DMS53 treated with DMSO at 0.1 percent for 48 hours (cell line): Measurements from ENCODE around the gene POLR2J2.
A peak's percentile ranks its signal among the peaks of the same experiment; 100 is the strongest.
"Not testable (repeated sequence)": the region's sequence is repeated elsewhere in the genome, so short reads cannot be mapped to it uniquely, and the experiment has no call there.

ENCODE experiments used
- DNase-seq: peaks from one replicate; lab custom pipeline; 2025; ENCODE audit not compliant: unreplicated experiment; lab: John Stamatoyannopoulos, UW

POLR2J2 gene

DNA sequence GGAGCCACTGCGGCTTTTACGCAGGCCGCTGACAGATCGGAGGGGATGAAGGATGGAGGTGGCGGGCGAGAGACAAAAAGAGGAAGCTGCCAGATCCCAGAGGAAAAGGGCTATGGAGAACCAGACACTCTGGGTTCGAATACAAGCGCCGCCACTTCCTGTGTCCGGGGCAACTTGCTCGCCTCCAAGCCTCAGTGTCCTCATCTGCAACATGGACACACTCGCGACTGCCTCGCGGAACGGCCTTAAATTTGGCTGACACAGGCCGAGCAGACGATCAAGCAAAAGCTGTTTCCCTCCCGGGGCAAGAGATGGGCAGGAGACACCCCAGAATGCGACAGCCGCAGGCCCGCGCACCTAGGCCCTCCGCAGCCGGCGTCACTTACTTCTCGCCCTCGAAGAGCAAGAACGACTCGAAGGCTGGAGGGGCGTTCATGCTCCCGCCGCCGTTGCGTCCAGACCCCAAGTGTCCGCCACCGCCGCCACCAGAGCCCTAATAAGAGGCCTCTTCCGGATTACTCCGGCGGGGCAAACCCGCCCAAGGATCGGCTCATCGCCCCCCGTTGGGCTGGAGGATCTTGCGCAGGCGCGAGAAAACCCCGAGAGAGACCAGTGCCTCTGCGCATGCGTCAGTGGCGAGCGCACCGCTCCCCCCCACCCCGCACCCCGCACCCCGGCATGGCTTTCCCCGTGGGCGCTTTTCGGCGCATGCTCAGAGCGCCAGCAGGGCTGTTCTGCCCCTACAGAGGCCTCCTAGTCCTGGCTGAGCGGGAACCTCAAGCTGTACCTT lies at the start of gene POLR2J2:
Gene POLR2J2, minus strand, starts transcription at position 498 of the 790 bp plus-strand sequence. Its CDS starts 62 bp downstream, at position 436.
- DNase-seq = not testable (repeated sequence)

DNA sequence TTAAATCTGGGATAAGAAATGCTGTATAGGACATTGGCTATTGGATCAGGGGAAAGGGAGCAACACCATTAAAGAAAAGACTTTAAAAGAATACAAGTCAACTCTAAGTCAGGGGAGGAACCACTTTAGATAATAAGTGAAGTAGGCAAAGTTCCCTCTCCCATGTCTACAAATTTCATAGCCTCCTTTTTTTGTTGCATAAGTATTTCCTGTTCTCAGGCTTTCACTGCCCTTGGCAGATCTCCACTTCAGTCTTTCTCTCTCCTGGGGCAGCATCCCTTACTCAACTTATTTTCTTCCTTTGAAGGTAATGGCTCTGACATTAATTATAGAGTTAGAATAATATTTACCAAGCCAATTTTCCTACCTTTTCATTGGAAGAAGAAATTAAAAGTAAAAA lies 47.0 kb upstream of the POLR2J2 start:
- DNase-seq = not testable (repeated sequence)

DNA sequence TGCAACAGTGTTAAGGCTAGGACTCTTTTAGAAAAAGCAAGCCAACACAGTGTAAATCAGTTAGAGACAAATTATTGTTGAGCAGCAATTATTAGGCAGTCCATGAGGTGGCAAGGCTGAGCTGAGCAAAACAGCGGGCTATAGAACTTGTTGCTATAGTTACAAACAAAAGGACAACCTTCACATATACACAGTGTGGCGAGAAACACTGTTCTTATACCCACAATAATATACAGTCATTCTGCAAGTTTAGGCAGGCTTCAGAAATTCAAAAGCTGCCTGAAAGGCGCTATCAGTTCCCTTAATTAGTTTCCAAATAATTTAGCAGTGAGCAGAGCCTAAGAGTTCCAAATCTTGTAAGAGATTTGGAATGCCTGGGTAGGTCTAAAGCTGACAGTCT lies 44.3 kb upstream of the POLR2J2 start:
- DNase-seq = not testable (repeated sequence)

DNA sequence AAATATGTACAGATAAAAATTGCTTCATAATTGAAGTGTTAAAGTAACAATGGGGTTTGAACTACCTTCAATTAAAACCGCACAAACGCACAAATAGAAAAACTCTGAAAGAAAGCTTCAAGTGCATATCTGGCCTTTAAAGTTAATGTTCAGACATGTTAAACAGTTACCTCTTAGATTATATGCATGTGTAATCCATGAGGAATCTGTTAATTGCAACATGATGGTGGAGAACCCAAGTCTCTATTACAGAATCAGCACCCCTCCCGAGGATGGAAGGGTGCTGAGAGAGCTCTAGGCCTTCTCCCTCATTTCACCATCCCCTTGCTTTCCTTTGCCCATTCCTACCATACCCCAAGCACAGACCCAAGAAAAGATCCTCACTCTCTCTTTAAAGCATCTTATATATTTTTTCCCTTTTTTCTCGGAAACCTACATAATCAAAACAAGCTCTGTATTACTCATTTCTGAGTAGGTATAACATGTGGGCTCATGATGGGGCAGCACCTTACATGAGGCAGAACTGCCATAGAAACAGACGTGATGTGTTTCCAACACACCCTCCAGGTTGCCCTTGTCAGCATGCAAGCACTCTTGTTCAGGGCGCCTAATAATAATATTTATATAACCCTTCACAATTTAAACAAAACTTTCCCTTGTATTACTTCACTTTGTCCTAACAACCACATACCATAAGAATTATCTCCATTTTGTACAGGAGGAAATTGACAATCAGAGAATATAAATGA lies 43.5 kb upstream of the POLR2J2 start:
- not testable (repeated sequence) for DNase-seq

DNA sequence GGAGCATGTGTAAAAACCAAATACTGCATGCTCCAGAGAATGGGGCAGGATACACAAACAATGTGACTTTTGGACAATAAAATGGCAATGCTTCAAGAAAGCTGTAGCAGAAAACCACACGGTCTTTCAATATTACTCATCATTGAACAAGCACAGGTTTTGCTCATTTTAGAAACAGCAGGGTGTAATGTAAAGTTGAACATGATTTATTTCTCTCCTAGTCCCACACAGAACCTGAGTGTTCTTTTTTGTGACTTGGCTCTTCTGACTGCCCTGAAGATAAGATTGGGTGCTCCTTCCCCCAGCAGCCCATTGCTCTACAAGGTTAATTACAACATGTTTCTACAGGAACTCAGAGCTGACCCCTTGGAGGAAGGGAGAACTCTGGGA lies 42.2 kb upstream of the POLR2J2 start:
- DNase-seq = not testable (repeated sequence)

DNA sequence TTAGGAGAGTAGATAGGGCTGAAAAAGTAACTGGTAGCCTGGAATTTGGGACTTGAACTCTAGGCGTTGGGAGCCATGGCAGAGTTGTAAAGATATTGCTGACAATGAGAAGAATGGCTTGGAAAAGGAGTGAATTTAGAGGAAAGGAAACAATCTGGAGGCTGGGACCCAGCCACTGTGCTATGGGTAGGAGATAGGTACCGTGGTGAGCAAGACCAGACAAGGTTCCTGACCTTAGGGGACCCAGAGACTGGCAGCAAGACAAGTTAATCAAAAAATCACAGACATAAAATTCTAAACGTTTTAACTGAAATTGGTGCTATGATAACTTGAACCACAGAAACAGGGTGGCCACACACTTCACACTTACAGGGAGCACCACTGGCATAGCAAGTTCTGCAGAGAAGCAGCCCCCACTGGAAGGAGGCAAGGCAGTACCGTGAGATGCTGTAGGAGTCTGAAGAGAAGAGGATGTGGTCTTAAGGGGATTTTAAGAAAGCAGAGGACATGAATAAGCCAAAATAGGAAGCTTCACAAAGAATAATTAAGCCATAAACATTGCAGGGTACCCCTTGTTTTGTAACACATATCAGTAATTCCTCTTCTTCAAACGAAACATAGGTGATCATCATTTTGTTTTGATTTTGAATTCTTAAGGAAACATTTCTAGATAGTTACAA lies 41.7 kb upstream of the POLR2J2 start:
- DNase-seq = not testable (repeated sequence)

DNA sequence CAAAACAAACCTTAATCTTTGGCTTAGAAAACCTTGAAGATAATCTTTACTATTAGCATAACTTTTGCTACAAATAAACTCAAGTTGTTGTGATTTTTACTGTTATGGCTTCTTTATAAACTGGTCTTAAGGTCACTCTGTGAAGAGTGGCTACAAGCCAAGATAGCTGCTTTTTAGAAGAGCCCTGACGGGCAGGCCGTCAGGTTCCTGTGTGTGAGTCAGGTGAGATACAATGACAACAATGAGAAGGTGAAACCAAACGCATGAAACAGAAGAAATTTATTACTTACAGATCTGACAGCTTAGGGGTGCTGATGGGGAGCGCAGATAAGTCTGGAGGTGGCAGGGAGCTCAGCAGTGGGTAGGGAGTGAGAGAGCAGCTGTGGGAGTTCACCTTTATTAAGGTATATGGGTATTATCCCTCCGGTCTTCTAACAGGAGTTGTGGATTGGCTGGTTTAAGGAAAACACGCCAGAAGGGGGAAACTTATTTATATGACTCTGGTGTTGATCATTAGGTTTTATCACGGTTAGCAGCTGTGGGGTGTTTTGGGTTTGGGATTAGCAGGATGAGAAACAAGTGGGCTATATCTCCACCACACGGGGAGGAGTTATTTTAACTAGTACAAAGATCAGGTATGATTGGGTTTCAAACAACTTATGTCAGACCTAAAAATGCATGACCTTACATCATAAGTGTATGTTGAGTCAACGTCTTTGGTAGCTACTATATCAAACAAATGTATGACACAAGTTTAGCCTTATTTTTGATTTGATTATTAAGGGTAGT lies 27.7 kb upstream of the POLR2J2 start:
- not testable (repeated sequence) for DNase-seq

DNA sequence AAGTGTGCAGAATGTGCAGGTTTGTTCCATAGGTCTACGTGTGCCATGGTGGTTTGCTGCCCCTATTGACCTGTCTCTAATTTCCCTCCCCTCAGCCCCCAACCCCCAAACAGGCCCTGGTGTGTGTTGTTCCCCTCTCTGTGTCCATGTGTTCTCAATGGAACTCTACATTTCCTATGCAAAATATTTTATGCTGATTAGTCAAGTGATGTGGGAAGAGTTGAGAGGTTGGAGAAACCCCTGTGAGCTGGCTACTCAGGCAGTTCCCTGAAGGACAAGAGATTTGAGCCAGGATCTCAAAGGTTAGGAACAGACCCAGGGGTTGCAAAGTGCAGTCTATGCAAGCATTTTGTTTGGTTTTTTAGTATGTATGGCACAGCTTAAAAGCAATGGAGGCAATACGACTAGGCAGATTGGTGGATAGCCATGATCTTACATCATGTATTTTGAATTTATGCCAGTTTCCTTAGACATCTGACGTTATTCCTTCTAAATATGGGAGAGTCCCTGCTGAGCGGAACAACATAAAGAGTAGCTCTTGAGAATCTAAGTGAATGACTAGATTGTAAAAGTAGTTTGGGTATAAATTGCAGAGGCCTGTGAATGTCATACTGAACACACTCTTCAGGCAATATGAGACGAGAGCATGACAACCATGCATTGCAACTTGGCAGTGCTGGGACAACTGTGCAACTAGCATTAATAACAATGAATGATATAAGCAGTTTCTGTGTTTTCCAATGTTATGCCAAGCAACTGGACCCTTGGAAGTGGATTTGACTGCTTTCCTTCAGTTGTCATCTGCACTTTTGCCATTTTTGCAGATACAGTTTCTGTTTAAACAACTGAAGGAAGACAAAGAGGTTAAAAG lies 26.4 kb upstream of the POLR2J2 start:
- not testable (repeated sequence) for DNase-seq

DNA sequence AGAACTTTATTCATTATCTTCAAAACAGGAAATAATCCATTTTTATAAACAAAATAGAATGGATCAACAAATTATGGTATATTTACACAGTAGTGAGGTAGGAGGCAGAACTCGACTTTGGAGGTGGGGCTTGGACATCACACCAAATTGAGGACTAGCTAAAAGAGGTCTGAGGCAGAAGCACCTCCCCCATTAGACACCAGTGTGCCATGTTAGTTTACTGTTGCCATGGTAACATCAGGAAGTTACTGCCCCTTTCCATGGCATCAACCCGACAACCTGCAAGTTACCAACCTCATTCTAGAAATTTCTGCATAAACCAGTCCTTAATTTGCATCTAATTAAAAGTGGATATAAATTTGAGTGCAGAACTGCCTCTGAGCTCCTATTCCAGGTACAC lies 24.5 kb upstream of the POLR2J2 start:
- DNase-seq = not testable (repeated sequence)

DNA sequence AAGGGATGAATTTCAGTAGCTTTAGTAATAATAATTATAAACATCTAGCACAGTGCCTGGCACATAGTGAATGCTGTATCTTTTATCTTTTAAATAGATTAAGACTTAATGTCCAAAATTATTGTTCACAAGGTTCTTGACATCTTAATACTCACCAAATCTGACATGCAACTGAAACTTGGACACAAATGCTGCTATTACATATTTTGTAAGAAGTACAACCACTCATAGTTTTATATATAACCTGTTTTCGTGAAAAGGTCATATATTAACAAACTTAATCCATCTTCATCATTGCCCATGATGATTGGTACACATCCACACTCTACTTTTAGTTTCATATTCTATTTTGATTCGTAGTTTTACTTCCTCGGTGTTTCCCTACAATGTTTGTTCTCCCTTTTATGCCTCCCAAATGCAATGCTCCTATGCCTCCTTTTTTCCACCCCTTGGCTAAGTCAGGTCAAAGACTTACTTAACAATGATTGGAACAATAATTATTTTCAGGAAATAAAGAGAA lies 23.6 kb upstream of the POLR2J2 start:
- DNase-seq = not testable (repeated sequence)

DNA sequence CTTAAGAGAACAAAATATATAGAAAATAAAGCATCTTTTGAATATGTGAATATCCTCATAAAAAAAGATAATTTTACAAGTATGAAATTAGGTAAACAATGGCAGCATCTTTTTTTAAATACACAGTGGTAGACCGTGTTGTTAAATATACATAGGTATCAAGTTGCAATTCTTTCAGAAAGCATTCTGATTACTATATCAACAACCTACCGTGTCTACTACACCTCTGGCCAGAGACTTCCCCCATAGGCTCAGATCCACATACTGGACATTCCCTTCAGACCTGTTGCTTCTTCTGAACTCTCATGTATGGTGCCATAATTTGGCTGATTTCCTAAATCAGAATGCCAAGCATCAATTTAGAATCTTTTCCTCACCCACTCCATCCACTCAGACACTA lies 22.5 kb upstream of the POLR2J2 start:
- DNase-seq = peak; percentile 18

DNA sequence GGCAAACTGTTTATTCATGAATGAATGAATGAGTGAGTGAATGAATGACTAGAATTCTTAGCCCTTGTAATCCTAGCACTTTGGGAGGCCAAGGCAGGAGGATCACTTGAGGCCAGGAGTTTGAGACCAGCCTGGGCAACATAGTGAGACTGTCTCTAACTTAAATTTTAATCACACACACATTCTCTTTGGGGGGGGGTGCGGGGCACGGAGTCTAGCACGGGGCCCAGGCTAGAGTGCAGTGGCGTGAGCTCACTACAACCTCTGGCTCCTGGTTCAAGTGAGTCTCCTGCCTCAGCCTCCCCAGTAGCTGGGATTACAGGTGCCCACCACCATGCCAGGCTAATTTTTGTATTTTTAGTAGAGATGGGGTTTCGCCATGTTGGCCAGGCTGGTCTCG lies 19.1 kb upstream of the POLR2J2 start:
- DNase-seq = not testable (repeated sequence)

DNA sequence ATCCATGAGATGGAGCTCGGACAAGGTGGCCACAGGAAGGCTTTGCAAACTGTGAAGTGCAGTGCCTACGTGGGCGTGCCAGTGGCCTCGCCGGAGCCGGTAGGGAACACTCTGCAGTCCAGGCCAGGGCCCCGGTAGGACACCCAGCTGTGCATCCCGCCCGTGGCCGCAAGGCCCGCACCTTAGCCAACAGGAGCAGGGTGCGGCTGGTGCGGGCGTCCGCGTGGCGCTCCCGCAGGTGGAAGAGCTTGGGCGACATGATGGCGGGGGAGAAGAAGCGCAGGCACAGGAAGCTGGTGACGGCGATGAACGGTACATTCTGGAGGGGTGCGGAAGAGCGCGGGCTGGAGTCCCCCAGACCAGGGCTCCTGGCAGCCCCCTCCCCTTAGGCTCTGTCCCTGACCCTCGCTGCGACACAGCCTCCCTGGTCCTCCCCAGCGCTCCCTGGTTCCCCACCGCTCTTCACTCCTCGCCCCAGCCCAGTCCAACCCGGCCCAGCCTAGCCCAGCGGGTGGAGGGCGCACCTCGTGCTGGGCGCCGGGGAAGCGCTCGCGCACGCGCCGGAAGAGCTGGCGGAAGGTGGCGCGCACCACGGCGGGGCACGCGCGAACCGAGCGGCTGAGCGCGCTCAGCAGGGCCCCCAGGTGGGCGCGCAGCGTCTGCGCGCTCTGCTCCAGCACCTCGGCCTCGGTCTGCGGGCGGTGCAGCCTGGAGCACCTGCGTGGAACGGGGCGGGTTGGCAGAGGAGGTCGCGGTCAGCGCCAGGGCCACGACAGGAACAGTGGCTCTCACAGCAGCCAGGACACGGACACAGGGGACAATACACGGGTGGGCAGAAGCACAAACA lies 18.2 kb upstream of the POLR2J2 start:
- DNase-seq = not testable (repeated sequence)

DNA sequence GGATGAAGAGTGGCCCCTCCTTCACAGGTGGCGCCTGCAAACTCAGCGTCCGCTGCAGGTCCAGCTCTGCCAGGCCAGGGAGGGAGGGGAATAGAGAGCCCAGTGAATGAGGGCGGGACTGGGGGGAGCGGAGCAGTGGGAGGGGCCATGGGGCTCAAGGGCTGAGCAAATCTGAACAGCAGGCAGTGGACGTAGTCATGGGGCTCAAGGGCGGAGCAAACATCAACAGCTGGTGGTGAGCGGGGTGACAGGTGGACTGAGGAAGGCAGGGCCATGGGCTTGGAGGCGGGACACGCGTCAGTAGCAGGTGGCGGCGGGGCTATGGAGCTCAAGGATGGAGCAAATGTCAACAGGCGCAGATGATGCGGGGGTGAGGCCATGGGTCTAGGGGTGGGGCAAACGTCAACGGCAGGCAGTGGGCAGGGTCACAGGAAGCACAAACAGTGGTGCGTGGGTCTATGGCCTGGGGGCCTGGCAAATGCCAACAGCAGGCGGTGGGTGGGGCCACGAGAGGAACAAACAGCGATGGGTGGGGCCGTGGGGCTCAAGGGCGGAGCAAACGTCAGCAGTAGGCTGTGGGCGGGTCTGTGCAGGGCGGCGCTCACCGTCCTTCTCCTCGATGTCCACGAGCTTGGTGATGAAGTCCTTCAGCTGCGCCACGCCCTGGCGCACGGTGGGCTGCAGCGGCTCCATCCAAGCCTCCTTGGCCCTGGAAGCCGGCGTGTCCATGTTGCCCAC lies 17.0 kb upstream of the POLR2J2 start:
- not testable (repeated sequence) for DNase-seq

DNA sequence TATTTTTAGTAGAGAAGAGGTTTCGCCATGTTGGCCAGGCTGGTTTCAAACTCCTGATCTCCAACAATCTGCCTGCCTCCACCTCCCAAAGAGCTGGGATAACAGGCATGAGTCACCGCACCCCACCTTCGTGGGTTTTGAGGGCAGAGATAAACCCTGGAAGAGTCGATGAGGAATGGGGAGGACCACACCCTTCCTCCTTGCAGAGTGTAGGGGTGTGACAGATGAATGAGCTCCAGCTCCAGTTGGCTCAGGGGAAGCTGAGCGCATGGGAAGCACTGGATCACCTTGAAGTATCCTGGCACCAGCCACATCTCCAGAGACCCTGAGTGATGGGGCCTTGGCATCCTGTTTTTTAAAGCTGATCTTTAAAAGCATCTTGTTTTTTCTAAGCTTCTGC lies 11.1 kb upstream of the POLR2J2 start:
- not testable (repeated sequence) for DNase-seq

DNA sequence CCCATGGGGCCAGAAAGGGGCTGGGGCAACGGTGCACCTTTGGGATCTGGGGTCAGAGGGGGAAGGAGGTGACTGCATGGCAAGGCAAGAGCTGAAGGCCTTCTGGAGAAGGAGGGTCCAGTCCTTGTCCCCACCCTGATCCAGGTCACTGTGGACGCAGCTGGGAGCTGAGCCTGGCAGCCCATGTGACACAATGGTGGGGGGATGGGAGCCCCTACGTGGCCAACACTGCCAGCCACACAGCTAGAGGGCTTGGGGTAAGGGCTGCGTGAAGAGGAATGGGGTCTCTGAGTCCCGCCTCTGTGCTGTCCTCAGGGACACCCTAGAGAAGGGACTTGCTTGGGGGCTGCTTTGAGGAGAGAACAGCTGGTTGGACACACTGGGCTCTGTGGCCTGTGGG lies 9.3 kb upstream of the POLR2J2 start:
- DNase-seq = not testable (repeated sequence)

DNA sequence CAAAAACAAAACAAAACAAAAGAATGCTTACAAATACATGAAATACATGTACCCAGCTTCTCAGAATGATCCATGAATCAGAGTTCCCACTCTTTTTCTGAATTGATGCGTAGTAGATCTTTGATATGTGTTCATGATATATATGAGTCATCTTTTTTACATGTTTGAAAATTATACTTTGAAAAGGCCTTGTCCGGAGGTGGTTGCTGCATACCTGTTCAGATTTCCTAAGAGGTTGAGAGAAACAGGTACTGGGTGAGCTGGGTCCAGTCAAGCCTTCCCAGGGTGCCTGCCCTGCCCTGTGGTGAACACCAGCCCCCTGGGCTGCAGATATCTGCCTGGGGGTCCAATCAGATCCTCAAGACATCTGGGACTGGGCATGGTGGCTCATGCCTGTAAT lies 4.1 kb upstream of the POLR2J2 start:
- DNase-seq = not testable (repeated sequence)
